NCI-H526 (cell line): ENCODE results near the gene EMILIN1.

Experiments used
- DNase-seq, 2 experiments: peaks; one replicate each; lab custom pipeline; 2025; lab: John Stamatoyannopoulos, UW

EMILIN1 gene

GRCh38 chr2:27078267-27079194 lies at the start of gene EMILIN1:
TSS of gene EMILIN1 (plus strand) at chr2:27078615. CDS start at chr2:27079066, 451 bp downstream.
- no peak for DNase-seq

DNA sequence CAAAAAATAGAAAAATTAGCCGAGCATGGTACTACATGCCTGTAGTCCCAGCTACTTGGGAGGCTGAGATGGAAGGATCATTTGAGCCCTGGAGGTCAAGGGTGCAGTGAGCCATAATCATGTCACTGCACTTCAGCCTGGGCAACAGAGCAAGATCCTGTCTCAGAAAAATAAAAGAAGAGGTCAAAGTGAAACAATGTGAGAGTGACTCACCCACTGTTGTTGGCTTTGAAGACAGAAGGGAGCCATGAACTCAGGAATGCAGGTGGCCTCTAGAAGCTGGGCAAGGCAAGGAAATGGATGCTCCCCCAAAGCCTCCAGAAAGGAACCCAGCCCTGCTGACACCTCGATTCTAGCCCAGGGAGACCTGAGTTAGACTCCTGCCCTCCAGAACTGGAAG lies 49.4 kb upstream of the EMILIN1 start:
- DNase-seq, result no peak

DNA sequence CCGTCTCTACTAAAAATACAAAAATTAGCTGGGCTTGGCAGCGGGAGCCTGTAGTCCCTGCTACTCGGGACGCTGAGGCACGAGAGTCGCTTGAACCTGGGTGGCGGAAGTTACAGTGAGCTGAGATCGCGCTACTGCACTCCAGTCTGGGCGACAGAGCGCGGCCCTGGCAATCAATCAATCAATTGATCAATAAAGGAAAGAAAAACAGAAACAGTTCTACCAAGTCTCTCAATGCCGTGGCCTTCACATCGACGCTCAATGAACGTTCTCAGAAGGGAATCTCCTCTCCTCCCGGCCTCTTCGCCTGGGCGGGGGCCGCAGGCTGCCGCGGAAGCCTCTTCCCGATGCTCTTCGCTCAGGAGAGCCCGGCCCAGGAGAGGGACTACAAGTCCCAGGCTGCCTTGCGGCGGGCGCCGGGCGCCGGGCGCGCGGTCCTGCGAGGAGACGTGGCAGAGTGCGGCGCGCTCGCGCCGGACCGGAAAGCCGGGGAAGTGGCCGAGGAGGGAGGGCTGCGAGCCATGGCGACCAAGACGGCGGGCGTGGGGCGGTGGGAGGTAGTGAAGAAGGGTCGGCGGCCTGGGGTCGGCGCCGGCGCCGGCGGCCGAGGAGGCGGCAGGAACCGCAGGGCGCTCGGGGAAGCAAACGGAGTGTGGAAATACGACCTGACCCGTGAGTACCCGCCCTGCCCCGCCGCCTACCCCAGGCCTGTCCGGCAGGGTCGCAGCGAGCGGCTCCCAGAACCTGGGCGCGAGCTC lies 45.7 kb upstream of the EMILIN1 start, which contains the start of gene TMEM214:
TMEM214 (plus strand) TSS at position 471 of the 758 bp plus-strand sequence; CDS start at position 522, 51 bp downstream.
- DNase-seq, result peak; percentile 71 to 90

GRCh38 chr2:27033253-27033852 lies 45.1 kb upstream of the EMILIN1 start:
- no peak for DNase-seq

DNA sequence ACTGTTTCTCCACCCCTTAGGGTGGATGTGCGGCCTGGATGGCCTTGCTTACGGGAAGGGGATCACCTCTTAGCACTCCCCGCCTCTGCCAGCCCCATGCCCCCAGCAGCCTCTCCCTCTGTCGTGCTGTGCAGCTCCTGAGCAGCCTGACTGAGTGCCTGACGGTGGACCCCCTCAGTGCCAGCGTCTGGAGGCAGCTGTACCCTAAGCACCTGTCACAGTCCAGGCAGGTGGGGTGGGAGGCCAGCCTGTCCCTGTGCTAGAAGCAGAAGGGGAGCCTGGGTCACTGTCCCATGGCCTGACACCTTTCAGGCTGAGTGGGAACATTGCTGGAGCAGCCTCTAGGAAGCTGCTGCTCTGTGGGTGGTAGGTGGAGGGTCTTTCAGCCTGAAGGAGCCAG lies 40.4 kb upstream of the EMILIN1 start:
- no peak for DNase-seq

GRCh38 chr2:27038631-27039339 lies 39.6 kb upstream of the EMILIN1 start:
- DNase-seq, result no peak

GRCh38 chr2:27039426-27039825 lies 39.0 kb upstream of the EMILIN1 start:
- DNase-seq, result no peak

GRCh38 chr2:27039871-27040270 lies 38.5 kb upstream of the EMILIN1 start:
- DNase-seq, result no peak

GRCh38 chr2:27040282-27040681 lies 38.1 kb upstream of the EMILIN1 start:
- DNase-seq, result no peak

GRCh38 chr2:27041752-27042151 lies 36.7 kb upstream of the EMILIN1 start:
- DNase-seq, result no peak

GRCh38 chr2:27042159-27042661 lies 36.2 kb upstream of the EMILIN1 start:
- no peak for DNase-seq

DNA sequence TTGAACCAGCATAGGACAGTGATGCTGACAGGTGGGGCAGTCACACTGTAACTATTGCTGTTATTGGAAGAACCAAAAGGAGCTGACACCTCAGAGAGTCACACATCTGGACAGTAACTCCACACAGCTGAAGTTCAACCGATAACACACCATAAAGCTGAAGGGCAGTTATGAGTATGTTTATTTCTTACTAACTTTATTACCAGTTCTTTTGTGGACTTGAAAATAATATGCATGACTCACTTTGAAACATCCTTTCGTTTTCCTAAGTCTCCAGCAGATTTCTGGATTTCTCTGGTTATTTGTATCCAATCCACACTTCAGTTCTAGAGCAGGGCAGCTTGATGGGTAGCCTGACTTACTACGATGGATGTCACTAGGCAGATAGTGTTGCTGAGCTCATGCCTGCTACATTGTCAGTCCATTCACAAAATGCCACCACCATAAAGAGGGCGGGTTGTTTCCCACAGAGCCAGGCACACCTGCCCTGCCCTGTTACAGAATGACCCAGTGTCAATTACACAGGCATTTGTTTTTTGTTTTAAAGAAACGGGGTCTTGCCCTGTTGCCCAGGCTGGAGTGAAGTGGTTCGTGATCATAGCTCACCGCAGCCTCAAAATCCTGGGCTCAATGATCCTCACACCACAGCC lies 35.3 kb upstream of the EMILIN1 start:
- DNase-seq, result no peak

GRCh38 chr2:27049422-27050280 lies 28.8 kb upstream of the EMILIN1 start:
- peak; percentile 36 to 53 for DNase-seq

DNA sequence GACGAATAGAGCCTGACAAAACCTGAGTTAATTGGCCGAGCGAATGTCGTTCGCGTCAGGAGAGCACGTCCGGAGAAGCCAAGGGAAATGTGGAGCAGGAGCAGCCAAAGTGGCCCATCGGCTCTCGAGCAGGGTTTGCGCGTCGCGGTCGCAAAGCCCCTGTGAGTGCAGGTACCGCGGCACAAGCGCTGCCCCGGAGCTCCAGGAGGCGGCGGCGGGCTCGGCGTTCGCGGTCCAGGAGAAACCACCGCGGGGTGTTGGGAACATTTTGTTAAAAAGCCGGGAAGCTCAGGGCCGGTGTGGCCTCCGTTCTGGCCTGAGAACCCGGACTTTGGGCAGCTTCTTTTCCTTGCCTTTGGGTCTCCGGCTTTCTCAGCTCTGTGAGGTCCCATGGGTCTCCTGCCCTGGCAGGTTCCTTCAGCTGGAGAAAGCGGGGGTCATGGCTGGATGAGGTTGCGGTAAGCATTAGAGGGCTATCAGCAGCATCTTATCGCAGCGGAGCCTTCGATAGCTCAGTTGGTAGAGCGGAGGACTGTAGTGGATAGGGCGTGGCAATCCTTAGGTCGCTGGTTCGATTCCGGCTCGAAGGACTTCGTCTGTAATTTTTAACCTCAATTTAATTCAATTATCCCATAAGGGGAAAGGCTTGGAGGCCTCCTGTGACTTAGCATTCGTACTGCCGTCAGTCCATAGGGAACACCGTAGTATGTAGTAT lies 28.0 kb upstream of the EMILIN1 start:
- DNase-seq, result peak; percentile 93 to 96

- DNase-seq, result peak; percentile 89 to 94
Measured at GRCh38 chr2:27050996-27051901, 27.2 kb upstream of the EMILIN1 start, which contains the start of gene AGBL5. TSS of gene AGBL5 (plus strand) at chr2:27051668. CDS start at chr2:27052959, 1,291 bp downstream.

DNA sequence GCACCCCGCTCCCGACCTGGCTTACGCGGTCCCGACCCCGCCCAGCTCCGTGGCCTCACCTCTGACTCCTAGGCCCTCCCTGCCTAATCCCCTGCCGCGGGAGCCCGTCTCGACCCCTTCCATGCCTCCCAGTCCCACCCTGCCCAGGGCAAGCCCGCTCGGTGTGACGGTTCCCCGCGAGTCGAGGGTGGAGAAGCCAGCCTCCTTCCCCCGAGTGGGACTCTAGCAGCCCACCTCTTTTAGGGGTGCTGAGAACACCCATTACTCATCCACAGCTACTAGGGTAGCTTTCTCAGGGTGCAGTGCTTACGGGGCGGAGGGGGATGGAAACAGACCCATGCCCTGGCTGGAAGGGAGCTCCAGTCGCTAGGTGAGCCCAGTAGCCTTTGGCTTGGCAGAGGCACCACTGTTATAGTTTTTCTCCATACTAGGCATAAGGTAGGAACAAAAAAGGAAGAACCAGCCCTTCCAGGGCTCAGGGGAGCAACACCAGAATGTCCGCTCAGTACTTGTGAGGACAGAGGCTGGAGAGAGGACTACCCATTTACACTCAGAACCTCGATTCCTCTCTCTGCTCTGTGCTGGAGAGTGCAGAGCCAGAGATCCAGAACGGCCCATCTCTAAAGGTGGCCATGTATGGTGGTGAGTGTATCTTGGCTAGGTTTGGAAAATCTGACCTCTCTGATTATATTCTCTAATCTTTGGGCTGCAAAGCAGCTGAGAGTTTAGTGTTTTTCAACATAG lies 26.3 kb upstream of the EMILIN1 start:
- no peak for DNase-seq

DNA sequence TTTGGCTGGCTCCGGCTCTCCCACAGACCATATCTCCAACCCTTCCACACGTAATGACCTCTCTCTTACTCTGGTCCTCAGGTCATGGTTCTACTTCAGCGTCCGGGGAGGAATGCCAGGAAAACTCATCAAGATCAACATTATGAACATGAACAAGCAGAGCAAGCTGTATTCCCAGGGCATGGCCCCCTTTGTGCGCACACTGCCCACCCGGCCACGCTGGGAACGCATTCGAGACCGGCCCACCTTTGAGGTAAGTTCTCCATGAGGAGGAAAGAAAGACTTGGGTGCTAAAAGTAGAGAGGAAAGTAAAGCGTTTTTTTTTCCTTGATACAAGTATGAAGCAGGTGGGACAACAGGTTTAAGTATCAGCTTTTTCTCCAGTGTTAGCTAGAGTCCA lies 25.1 kb upstream of the EMILIN1 start:
- no peak for DNase-seq
